Ishikawa (cell line): ENCODE results near the gene RPS29.

Experiments
- CEBPB ChIP-seq: IDR thresholded peaks from 2 replicates; pipeline ENCODE4 v1.6.1; 2012
- CREB1 ChIP-seq: IDR thresholded peaks from 2 replicates; pipeline ENCODE4 v1.6.1; 2012; ENCODE audit warnings: low read depth
- EGR1 ChIP-seq: IDR thresholded peaks from 2 replicates; pipeline ENCODE4 v1.6.1; 2012
- EP300 ChIP-seq: IDR thresholded peaks from 2 replicates; pipeline ENCODE4 v1.6.1; 2012; ENCODE audit warnings: borderline replicate concordance
- FOXM1 ChIP-seq: IDR thresholded peaks from 2 replicates; pipeline ENCODE4 v1.6.1; 2012; ENCODE audit warnings: low read depth, borderline replicate concordance
- RAD21 ChIP-seq: IDR thresholded peaks from 2 replicates; pipeline ENCODE4 v1.6.1; 2012; ENCODE audit warnings: low read depth
- REST ChIP-seq: IDR thresholded peaks from 2 replicates; pipeline ENCODE4 v1.6.1; 2012; ENCODE audit warnings: low read depth, mild to moderate bottlenecking
- TAF1 ChIP-seq: IDR thresholded peaks from 2 replicates; pipeline ENCODE4 v1.6.1; 2012; ENCODE audit warnings: low read depth, mild to moderate bottlenecking
- TCF12 ChIP-seq: IDR thresholded peaks from 2 replicates; pipeline ENCODE4 v1.6.1; 2012; ENCODE audit warnings: low read depth
- YY1 ChIP-seq: IDR thresholded peaks from 2 replicates; pipeline ENCODE4 v1.6.1; 2012; ENCODE audit warnings: low read depth
- TF ChIP-seq, protein P1 (sequence below): IDR thresholded peaks from 2 replicates; pipeline ENCODE4 v1.6.1; 2012

DNA sequence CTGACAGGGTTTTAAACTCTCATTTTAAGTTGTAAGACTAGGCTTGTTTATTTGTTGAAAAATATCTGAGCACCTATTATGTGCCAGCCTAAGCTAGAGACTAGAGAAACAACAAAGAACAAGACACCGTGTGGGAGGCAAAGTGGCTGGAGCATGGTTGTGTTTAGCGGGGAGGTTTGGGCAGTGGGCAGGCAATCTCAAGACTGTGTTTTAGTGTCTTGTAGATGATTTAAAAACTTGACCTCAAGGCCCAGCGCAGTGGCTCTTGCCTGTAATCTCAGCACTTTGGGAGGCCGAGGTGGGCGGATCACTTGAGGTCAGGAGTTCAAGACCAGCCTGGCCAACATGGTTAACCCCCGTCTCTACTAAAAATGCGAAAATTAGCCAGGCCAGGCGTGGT is 26.5 kb upstream of the RPS29 start:
- TF ChIP-seq, protein P1, sequence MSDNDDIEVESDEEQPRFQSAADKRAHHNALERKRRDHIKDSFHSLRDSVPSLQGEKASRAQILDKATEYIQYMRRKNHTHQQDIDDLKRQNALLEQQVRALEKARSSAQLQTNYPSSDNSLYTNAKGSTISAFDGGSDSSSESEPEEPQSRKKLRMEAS, result no peak
- TF ChIP-seq REST, result no peak
- no peak for TF ChIP-seq CREB1
- no peak for TF ChIP-seq TCF12
- TF ChIP-seq YY1, result no peak
- TF ChIP-seq EP300, result no peak
- no peak for TF ChIP-seq FOXM1
- no peak for TF ChIP-seq CEBPB
- TF ChIP-seq TAF1, result no peak
- TF ChIP-seq EGR1, result no peak
- no peak for TF ChIP-seq RAD21
